Activated CD4-positive, CD25-positive, alpha-beta regulatory T cell (primary cell): ENCODE measurements around the gene CCDC174.
"Not testable (repeated sequence)": the region's sequence is repeated elsewhere in the genome, so short reads cannot be mapped to it uniquely, and the experiment has no call there.

Source experiments
- DNase-seq, 4 experiments: peaks; one replicate each; lab custom pipeline; 2025; lab: John Stamatoyannopoulos, UW

CCDC174 gene

GRCh38 chr3:14651440-14652251 lies at the start of gene CCDC174:
TSS of gene CCDC174 (plus strand) at chr3:14651762. CDS start at chr3:14651837, 75 bp downstream.
- DNase-seq, result peak; percentile 86 to 97 (median 88)

GRCh38 chr3:14602006-14602803 lies 49.4 kb upstream of the CCDC174 start:
- DNase-seq, result no peak

GRCh38 chr3:14602804-14603644 lies 48.5 kb upstream of the CCDC174 start:
- no peak for DNase-seq

- no peak for DNase-seq
These were observed 46.5 kb upstream of the CCDC174 start for GRCh38 chr3:14605067-14605466.

GRCh38 chr3:14605744-14606143 lies 45.8 kb upstream of the CCDC174 start:
- no peak for DNase-seq

- DNase-seq, result no peak
These were observed 44.8 kb upstream of the CCDC174 start for GRCh38 chr3:14606669-14607339.

GRCh38 chr3:14608298-14608697 lies 43.3 kb upstream of the CCDC174 start:
- no peak for DNase-seq

GRCh38 chr3:14609058-14609457 lies 42.5 kb upstream of the CCDC174 start:
- not testable (repeated sequence) for DNase-seq

- no peak for DNase-seq
These were observed 42.1 kb upstream of the CCDC174 start for GRCh38 chr3:14609506-14609905.

- no peak for DNase-seq
These were observed 41.6 kb upstream of the CCDC174 start for GRCh38 chr3:14609941-14610340.

GRCh38 chr3:14614189-14614588 lies 37.4 kb upstream of the CCDC174 start:
- no peak for DNase-seq

GRCh38 chr3:14614862-14615261 lies 36.7 kb upstream of the CCDC174 start:
- no peak for DNase-seq

- DNase-seq, result no peak
These were observed 34.7 kb upstream of the CCDC174 start for GRCh38 chr3:14616606-14617507.

- no peak for DNase-seq
These were observed 34.0 kb upstream of the CCDC174 start for GRCh38 chr3:14617508-14618023.

- no peak for DNase-seq
These were observed 32.0 kb upstream of the CCDC174 start for GRCh38 chr3:14619605-14620004.

GRCh38 chr3:14620512-14620911 lies 31.1 kb upstream of the CCDC174 start:
- no peak for DNase-seq

GRCh38 chr3:14621093-14621492 lies 30.5 kb upstream of the CCDC174 start:
- no peak for DNase-seq

- DNase-seq, result no peak
These were observed 29.2 kb upstream of the CCDC174 start for GRCh38 chr3:14622368-14622767.

- no peak for DNase-seq
These were observed 28.0 kb upstream of the CCDC174 start for GRCh38 chr3:14623569-14624051.

- no peak for DNase-seq
These were observed 27.1 kb upstream of the CCDC174 start for GRCh38 chr3:14624498-14624897.
